ENCODE measurements around the gene NTSR1.

NTSR1 gene

DNA sequence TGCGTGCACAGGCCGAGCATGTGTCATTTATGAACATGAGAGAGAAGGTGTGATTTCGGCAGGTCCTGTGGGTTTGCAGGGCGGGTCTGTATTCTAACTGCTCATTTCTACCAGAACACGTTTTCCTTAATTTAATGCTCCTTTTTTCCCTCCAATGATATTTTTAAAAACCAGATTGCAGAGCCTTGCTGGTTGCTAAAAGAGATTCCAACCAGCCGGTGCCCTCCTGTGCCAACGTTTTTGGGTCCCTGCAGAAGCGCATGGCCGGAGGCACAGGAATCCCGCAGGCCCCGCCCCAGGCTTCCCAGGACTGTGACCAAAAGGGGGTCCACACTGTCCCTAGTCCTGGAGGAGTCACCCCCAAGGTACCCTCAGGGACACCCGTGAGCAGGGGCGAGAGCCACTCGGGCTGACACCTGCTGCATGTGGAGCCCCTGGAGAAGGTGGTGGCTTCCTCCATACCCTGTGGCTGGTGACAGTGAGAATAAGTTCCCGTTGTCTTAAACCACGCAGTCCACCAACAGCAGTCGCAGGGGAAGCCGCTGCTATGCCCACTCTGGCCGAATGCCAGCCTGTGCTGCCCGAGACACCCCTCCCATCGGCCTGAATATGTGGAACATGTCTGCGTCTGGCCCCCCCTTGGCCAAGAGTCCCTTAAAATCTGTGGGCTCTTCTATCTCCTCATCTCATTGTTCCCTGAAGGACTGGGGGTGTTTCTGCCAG is 15.7 kb upstream of the NTSR1 start:
- in situ Hi-C loops (cut with MboI; ENCODE audit: low sequenced_read_pairs), result no loop called here

DNA sequence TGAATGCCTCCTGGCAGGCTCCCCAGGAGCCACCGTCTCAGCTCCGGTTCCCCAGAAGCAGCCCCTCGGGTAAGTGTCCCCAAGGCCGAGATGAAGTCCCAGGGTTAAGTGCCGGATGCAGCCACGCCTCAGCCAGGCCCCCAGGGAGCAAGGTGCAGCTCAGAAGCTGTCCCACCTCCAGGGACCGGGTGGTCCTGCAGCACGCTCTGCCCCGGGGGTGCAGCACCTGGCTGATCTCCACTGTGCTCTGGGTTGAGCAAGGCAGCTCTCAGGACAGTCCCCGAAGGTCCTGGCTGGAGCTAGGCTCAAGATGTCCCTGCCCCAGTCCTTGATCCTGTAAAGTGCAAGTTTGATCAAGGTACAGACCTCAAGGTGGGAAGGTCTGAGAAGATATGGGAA is 15.1 kb upstream of the NTSR1 start:
- in situ Hi-C loops (cut with MboI; ENCODE audit: low sequenced_read_pairs), result no loop called here

DNA sequence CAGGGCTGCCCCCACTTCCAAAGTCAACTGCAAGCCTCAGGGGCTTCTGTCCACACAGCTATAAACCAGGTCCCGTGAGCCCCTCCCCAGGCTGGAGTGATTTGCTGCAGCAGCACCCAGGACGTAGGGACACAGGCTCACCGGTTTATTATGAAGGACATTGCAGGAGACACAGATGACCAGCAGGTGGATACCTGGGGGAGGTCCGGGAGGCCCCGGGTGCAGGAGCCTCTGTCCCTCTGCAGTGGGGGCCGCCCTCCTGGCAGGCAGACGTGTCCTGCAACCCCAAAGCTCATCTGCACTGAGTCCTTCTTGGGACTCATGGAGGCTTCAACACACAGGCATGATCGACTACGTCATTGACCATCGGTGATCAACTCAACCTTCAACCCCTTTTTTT is 14.5 kb upstream of the NTSR1 start:
- in situ Hi-C loops (cut with MboI; ENCODE audit: low sequenced_read_pairs), result no loop called here

DNA sequence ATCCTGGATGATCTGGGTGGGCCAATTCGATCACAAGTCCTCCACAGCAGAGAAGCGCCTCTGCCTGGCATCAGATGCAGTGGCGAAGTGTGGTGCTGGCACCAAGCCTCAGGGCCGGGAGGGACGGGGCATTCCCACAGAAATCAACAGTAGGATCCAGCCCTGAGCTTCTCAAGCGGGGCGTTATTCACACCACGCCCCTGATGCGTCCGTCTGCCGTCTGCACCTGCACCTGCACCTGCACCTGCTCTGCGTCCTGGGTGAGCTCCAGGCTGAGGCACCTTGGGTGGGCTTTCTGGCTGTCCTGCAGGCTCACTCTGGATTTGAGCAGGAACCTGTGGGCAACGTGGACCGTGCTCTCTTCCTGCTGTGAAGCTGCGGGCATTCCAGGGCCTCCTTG is 13.8 kb upstream of the NTSR1 start:
- in situ Hi-C loops (cut with MboI; ENCODE audit: low sequenced_read_pairs), result no loop called here

DNA sequence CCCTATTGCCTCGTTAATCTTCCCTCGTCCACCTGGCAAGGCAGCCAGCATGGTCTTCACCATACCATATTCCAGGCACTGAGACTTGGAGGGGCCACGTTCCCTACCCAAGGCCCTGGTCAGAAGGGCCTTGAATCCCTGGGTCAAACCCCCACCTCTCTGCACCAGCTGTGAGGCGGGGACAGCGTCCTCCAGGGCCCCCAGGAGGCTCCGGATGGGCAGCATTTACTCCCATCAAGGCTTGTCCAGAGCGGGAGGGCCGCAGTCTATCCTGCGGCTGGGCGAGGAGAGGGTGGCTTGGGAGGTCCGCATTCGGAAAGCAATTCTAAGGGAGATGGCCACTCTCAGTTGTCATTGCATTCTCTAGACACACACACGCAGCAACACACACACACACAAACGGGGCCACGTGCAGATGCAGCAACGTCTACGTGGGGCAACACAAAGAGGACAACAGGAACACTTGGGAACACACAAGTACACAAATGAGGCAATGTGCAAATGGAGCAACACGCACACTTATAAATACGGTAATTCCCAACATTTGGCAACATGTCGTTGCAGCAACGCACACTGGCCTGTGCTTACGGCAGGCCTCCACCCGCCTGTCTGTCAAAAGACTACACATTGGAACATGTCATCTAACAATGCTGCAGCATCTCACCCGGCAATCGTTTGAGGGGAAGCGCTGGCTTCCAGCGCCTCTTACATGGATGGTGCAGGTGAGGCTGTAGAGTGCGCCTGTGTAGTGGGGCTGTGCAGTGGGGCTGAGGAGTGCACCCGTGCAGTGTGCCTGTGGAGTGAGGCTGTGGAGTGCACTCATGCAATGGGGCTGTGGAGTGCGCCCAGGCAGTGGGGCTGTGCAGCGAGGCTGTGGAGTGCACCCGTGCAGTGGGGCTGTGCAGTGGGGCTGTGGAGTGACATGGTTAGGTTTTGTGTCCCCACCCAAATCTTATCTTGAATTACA is 12.9 kb upstream of the NTSR1 start:
- in situ Hi-C loops (cut with MboI; ENCODE audit: low sequenced_read_pairs), result no loop called here

DNA sequence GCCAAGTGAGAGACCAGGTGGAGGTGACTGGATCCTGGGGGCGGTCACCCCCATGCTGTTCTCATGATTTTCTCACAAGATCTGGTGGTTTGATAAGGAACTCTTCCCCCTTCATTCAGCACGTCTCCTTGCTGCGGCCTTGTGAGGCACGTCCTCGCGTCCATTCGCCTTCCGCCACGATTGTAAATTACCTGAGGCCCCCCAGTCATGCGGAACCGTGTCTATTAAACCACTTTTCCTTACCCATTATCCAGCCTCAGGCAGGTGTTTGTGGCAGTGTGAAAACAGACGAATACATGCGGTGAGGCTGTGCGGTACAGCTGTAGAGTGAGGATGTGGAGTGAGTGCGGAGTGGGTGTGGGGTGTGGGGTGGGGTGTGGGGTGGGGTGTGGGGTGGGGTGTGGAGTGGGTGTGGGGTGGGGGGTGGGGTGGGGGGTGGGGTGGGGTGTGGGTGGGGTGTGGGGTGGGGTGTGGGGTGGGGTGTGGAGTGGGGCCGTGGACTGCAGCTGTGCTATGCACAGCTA is 12.1 kb upstream of the NTSR1 start:
- in situ Hi-C loops (cut with MboI; ENCODE audit: low sequenced_read_pairs), result no loop called here

DNA sequence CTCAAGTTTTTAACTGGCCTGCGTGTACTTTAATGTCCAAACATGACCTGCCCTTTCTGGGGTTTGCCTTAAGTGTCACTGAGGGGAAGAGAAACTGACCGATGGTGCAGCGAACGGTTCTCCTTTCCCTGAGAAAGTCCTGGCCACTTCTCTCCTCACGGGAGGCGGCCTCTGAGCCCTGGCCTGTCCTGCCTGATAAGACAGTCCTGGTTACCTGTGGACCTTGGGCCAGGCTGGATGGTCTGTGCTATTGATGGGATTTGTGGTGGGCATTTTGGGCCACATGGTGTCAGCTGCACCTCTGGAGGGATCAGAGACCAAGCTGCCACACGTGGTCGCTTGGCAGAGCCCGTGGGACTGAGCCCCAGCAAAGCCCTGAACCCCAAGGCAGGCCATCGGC is 11.6 kb upstream of the NTSR1 start:
- in situ Hi-C loops (cut with MboI; ENCODE audit: low sequenced_read_pairs), result no loop called here

DNA sequence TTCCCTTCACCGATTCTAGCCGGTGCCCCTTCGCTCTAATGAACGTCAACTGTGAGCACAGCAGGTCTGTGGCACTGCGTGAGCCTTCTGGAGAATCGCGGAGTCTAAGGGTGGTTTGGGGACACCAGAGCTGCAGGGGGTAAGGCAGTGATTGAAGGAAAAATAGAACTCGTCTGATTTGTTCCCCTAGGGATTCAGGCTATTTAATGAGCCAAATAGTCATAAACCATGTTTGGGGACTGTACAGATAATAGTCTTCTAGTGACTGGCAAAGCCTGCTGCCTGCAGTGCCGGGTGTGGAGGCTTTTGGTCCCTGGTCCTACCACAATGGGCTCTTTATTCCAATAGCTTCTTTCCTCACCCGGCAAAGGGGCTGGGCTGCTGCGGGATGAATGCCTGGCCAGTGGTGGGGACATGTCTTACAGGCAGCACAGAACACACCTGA is 11.1 kb upstream of the NTSR1 start:
- in situ Hi-C loops (cut with MboI; ENCODE audit: low sequenced_read_pairs), result no loop called here

DNA sequence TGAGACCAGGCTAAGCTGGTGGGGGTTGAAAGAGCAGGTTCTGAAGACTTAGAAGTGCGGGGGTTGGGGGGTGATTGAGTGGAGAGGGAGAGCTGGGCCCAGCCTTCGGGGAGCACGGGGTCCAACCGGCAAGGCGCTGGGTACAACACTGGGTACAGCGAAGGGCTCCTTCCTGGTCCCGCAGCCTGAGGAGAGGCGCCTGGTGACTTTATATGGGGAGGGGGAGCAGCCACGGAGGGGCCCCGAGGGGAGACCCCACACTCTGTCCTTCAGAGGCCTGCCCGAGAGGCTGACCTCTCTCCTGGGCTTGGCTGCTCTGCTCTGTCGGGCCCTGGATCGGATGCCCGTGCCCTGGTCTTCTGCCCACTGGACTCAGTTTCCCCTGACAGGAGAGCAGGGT is 10.4 kb upstream of the NTSR1 start:
- in situ Hi-C loops (cut with MboI; ENCODE audit: low sequenced_read_pairs), result no loop called here

DNA sequence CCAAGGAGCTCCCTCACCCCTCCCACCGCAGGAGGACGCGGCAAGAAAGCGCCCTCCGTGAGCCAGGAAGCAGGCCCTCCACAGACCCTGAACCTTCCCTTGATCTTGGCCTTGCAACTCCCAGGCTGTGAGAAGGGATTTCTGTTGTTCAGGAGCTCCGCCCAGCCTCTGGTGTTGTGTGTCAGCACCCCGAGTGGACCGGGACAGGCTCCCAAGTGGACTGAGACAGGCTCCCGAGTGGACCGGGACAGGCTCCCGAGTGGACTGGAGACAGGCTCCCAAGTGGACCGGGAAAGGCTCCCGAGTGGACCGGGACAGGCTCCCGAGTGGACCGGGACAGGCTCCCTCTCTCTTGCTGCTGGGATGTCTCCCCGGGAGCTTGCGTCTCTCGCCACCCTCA is 9.3 kb upstream of the NTSR1 start:
- in situ Hi-C loops (cut with MboI; ENCODE audit: low sequenced_read_pairs), result no loop called here

DNA sequence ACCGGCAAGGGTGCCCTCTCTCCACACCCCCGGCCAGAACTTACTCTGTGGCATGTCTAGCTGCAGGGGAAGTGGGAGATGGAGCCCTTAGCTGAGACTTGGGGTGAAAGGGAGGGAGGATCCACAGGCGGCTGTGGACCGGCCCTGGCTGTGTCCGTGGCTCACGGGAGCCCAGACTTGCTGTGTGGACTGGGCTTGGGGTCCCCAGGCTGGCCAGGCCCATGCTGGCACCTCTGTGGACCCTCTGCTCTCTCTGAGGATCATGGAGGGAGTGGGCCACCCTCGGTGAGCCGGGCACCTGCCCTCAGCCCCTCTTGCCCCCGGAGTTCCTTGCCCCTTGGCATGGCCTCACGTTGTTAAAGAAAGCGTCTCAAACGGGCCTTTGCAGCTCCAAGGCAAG is 8.9 kb upstream of the NTSR1 start:
- in situ Hi-C loops (cut with MboI; ENCODE audit: low sequenced_read_pairs), result no loop called here

DNA sequence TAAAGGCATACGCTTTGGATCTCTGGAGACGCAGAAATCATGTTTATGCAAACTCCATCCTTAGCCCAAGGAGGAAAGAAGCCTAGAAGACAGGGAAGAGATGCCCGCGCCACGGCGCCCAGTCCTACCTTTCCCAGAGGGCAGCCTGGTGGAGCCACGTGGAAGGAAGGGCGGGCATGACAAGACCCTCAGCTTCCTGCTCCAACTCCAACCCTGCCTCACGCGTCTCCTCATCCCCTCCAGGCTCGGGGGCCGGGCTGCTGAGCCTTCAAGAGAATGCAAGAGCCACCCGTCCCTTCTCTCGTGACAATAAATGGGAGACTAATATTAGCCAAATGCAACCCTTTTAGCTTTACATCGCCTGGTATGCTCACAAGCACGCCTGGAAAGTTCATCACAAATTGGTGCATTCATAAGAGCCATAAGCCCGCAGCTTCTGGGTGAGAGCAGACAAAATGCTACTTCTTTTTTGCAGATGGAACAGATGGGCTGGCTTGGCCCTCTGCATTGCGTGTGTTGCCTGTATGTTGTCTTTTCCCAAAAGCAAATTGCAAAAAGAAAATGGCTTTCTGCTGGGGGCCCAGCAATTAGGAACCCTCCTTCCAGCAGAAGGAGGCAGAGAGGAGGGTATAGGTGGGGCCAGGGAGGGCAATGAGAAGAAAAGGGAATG is 8.2 kb upstream of the NTSR1 start:
- in situ Hi-C loops (cut with MboI; ENCODE audit: low sequenced_read_pairs), result no loop called here

DNA sequence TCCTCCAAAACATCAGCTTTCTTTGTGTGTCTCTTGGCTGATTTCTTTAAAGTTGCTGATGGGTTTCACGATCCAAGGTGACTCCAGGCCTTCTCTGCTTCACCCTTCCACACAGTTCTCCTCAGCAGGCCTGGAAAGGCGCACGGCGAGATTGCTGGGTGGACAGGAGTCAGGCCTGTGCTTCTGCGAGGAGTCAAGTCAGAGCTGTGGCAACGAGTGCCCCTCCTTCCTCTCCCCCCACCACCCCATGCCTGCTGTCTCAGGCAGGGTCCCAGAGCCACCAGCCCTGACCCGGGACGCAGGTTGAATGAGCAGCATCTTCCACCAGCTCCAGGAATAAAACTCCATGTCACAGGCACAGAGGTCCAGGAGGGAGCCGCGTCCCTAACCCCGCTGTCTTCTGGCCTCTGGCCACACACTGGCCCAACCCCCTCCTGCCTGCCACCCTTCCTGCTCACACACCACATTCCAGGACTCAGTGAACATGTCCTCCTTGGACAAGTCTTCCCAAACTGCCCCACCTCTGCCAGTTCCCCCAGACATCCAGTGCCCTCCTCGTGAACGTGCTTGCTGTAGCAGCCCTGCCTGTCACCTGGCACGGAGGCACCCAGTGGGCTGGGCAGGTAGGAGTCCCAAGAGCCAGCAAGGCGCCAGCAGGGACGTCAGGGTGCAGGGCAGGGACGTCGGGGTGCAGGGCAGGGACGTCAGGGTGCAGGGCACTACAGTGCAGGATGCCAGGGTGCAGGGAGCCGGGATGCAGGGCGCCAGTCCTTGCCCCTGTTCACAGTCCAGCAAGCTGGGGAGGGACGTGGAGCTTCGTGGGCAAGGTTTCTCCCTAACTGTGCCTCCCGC is 7.2 kb upstream of the NTSR1 start:
- in situ Hi-C loops (cut with MboI; ENCODE audit: low sequenced_read_pairs), result no loop called here

DNA sequence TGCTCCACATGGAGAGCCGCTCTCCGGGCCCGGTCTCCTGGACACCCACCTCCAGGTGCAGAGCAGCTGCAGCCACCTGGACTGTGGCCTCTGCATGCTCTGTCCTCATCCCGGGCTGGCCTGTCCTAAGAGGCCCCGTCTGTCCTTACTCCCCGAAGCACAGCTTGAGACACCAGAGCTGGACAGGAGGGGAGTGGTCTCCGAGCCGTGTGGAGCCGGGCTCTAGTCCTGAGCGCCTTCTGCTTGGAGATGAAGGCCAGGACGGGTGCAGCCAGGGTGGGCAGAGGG is 6.7 kb upstream of the NTSR1 start:
- in situ Hi-C loops (cut with MboI; ENCODE audit: low sequenced_read_pairs), result no loop called here

DNA sequence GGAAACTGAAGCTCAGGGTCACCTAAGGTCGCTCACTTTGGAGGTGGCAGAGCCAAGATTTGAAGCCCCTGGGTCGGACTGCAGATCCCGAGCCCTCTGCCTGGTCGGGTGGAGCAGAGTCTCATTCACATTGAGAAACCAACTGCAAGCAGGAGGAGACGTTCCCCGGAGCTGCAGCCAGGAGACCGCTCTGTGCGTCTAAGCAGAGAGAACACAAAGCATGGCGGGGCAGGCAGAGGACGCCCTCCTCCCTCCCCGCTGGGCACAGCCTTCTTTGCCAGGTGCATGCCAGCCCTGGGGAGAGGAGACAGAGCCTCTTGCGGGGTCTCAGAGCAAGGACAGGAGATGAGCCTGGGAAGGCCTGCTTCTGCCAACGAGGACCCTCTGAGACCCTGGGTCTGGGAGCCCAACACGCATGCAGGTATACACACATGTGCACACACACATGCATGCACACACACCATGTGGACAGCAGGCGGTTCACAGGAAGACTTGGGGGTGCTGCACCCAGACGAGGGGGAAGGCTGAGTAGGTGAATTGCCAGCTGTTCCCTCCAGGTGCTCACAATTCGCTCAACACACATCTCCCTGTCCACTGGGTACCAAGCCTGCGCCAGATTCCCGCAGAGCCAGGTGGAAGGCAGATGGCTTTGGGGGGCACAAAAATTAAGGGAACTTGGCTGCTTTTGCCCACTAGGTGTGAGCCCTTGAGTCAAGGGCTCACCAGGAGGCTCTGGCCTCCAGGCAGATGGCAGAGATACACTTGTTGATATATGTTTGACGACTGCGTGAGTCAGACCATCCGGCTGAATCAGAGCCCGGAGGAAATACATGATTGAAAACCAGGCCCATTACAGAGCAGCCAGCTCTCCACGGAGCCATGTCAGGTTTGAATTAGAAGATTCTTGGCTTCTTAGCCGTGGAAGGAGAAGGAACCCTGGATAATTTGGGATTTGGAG is 5.5 kb upstream of the NTSR1 start:
- in situ Hi-C loops (cut with MboI; ENCODE audit: low sequenced_read_pairs), result no loop called here

DNA sequence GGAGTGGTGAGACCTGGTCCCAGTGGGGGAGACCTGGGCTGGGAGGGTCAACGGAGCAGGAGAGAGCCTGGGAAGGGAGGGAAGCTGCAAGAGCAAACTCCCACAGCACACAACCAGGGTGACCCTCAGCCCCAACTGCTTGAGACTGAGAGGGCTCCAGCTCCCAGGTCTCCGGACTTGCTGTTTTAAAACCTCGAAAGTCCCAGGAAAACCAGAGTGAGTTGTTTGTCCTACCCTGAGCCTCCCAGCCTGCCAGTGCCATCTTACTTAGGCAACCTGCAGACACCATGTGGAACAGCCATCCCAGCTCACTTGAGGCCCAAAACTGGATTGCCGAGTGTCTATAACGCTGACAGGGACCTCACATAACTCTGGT is 4.8 kb upstream of the NTSR1 start:
- in situ Hi-C loops (cut with MboI; ENCODE audit: low sequenced_read_pairs), result no loop called here

DNA sequence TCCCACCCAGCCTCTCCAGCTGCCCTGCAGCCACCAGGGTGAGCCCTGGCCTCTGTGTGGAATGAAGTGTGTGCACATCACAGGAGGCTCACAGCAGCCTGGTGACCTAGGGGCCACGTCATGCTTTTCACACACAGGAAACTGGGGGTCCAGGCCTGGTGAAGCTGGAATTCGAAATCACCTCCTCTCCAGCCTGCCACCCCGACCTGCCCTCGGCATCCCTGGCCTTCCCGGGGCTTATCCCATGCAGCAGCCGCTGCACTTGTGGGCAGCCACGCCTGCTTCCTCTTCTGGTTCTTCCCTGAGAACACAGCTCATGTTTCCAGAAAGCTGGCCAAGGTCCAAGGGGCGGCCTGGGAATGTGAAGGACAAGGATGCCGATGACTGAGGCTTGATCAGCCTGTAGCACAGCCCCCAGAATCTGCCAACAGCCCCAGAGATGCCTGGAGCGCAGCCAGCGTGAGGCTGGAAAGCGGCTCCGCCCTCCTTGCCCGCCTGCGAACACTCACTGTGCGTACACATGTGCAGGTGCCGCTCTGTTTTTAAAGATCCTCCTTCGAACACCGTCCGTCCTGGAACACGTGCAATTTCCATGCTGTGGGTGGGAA is 4.2 kb upstream of the NTSR1 start:
- in situ Hi-C loops (cut with MboI; ENCODE audit: low sequenced_read_pairs), result no loop called here

DNA sequence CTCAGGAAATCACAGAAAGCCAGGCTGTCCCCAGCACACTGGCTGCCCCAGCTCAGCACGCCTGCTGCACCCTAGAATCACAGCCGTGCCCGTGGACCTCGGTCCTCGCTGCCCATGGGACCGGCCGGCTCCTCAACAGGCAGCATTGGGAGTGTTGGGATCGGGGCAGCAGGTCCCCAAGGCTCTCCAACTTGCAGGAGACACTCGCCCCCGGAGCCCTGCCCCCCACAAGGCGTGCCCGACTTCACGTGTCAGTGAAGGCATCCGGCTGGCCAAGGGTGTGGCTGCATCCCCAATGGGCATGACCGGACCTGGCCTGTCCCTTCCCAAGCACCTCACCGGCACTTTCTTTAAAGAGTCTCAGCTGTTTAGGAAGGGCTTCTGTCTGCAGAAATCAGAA is 3.0 kb upstream of the NTSR1 start:
- in situ Hi-C loops (cut with MboI; ENCODE audit: low sequenced_read_pairs), result no loop called here

DNA sequence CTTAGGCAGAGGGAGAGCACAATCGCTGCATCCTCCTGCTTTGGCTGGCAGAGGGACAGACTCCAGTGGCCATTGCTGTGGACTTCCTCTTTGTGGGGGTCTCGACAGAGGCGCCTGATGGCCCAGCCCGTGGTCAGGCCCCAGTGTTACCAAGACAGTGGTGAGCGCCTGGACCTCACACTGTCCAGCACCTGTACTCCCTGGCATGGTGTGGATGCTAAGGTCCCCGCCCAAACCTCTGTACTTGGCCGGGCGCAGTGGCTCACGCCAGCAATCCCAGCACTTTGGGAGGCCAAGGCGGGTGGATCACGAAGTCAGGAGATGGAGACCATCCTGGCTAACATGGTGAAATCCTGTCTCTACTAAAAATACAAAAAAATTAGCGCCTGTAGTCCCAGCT is 2.3 kb upstream of the NTSR1 start:
- in situ Hi-C loops (cut with MboI; ENCODE audit: low sequenced_read_pairs), result no loop called here
